ENCODE measurements around the gene PMAIP1. TPM values are rescaled to one million over a fixed set of nuclear protein-coding genes. Genes with fewer than 3 reads are reported as not detected.

PMAIP1 gene
- total and polyA plus RNA-seq, 7 donors, result 0.25 to 2.9 (median 0.89) TPM

- DNase-seq, result no peak
- Histone ChIP-seq H3K4me3 (no peak overlapping the region), H3K27me3 (ENCODE audit: insufficient read depth in 3 of 3, low read length in 2 of 3) (no peaks in the 10 kb centered on the region), H3K4me1 (no peaks in the 10 kb centered on the region), H3K36me3 (ENCODE audit: insufficient read depth in 1 of 2, low read depth in 1 of 2) (no peaks in the 10 kb centered on the region), H3K9me3 (no peaks in the 10 kb centered on the region), H3K27ac (no peak overlapping the region)
- TF ChIP-seq, protein P1, sequence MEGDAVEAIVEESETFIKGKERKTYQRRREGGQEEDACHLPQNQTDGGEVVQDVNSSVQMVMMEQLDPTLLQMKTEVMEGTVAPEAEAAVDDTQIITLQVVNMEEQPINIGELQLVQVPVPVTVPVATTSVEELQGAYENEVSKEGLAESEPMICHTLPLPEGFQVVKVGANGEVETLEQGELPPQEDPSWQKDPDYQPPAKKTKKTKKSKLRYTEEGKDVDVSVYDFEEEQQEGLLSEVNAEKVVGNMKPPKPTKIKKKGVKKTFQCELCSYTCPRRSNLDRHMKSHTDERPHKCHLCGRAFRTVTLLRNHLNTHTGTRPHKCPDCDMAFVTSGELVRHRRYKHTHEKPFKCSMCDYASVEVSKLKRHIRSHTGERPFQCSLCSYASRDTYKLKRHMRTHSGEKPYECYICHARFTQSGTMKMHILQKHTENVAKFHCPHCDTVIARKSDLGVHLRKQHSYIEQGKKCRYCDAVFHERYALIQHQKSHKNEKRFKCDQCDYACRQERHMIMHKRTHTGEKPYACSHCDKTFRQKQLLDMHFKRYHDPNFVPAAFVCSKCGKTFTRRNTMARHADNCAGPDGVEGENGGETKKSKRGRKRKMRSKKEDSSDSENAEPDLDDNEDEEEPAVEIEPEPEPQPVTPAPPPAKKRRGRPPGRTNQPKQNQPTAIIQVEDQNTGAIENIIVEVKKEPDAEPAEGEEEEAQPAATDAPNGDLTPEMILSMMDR (IDR thresholded peaks at IDR 0.05), result no peak
- intact Hi-C loops (cut with DNase I), result no loop called here
- no peak for ATAC-seq
- 62 to 85% (median 83%) methylated on average over 2 of the region's 2 CpGs for WGBS, 3 donors
Measured at GRCh38 chr18:59940068-59940467, 40.3 kb downstream of the PMAIP1 start.

DNA sequence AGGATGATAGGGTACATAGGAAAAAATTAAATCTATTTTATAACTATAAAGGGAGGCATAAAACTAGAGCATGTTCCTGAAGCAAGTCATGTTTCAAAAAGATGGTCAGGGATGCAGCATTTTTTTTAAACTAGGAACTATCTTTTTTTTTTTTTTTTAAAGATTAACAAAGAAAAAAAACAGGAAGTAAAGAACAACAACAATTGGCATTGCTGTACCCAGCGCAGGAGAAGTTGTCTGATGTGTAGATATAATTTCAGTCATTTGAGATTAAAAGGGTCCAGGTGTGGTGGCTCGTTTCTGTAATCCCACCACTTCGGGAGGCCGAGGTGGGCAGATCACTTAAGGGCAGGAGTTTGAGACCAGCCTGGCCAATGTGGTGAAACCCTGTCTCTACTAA lies 41.5 kb downstream of the PMAIP1 start:
- no peaks in the 10 kb centered on the region for H3K27me3 ChIP-seq (ENCODE audit: insufficient read depth in 3 of 3, low read length in 2 of 3)
- no peak for ATAC-seq
- H3K9me3 ChIP-seq, result no peaks in the 10 kb centered on the region
- no peaks in the 10 kb centered on the region for H3K36me3 ChIP-seq (ENCODE audit: insufficient read depth in 1 of 2, low read depth in 1 of 2)
- H3K27ac ChIP-seq, result no peak overlapping the region
- H3K4me3 ChIP-seq, result no peak overlapping the region
- intact Hi-C loops (cut with DNase I), result no loop called here
- no peak for DNase-seq
- no peaks in the 10 kb centered on the region for H3K4me1 ChIP-seq
- TF ChIP-seq, protein P1 (IDR thresholded peaks at IDR 0.05), result no peak
- 77 to 78% (median 77%) methylated on average over 4 of the region's 4 CpGs for WGBS, 3 donors

DNA sequence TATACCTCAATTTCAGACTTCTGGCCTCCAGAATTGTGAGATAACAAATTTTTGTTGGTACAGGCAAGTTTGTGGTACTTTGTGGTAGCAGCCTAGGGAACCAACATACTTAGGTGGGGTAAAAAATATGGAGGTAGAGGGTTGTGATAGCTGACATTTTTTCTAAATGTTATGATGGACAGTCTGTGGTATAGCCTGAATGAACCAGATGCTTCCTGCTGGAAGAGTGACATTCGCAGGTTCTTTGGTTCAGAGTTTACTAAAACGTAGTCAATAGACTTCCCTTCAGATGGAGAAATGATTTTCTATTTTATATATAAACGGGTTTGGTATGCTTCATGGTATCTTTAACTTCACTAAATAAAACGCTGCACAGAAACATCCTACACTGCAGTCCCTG lies 42.8 kb downstream of the PMAIP1 start:
- no peak overlapping the region for H3K27ac ChIP-seq
- intact Hi-C loops (cut with DNase I), result no loop called here
- no peak overlapping the region for H3K4me3 ChIP-seq
- no peak for ATAC-seq
- no peaks in the 10 kb centered on the region for H3K36me3 ChIP-seq (ENCODE audit: insufficient read depth in 1 of 2, low read depth in 1 of 2)
- no peaks in the 10 kb centered on the region for H3K27me3 ChIP-seq (ENCODE audit: insufficient read depth in 3 of 3, low read length in 2 of 3)
- no peak for DNase-seq
- H3K9me3 ChIP-seq, result no peaks in the 10 kb centered on the region
- no peaks in the 10 kb centered on the region for H3K4me1 ChIP-seq
- TF ChIP-seq, protein P1 (IDR thresholded peaks at IDR 0.05), result no peak
- WGBS, 3 donors, result 77 to 83% (median 81%) methylated on average over 4 of the region's 4 CpGs

- 84 to 97% (median 85%) methylated on average over 2 of the region's 2 CpGs for WGBS, 3 donors
- DNase-seq (no peak), ATAC-seq (no peak)
- no peak overlapping the region for H3K4me3 ChIP-seq
- H3K27me3 ChIP-seq (ENCODE audit: insufficient read depth in 3 of 3, low read length in 2 of 3), result no peaks in the 10 kb centered on the region
- H3K4me1 ChIP-seq, result no peaks in the 10 kb centered on the region
- TF ChIP-seq, protein P1 (IDR thresholded peaks at IDR 0.05), result no peak
- H3K27ac ChIP-seq, result no peak overlapping the region
- intact Hi-C loops (cut with DNase I), result no loop called here
- no peaks in the 10 kb centered on the region for H3K36me3 ChIP-seq (ENCODE audit: insufficient read depth in 1 of 2, low read depth in 1 of 2)
- H3K9me3 ChIP-seq, result no peaks in the 10 kb centered on the region
Measured at GRCh38 chr18:59945544-59945943, 45.7 kb downstream of the PMAIP1 start.

DNA sequence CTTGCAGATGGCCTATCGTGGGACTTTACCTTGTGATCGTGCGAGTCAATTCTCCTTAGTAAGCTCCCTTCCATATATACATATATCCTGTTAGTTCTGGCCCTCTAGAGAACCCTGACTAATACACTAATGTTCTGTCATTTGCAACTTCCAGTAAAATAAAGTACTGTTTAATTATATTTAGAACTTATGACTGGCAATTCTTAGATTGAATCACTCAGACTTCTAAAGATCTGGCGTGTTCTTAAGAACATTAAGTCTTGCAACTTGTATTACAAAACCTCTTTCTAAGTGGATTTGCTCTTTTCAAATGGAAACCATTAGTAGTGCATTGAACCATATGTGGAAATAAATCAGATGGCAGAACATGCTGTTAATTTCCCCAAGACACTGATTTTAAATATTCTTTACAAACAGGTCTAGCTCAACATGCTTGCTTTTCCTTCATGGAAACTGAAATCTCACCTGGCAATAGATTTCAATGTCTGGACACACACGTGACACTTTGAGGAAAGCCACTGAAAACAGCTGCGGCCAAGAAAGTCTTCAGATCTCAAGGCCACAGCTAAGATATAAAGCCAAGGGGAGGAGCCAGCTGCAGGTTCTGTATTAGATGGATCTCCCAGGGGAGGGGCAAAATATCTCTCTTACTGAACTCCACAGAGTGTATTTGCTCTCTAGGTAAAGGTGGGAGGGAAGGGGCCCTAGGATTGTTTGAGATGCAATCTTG lies 50.6 kb downstream of the PMAIP1 start:
- Histone ChIP-seq H3K27ac (no peak overlapping the region), H3K4me3 (no peak overlapping the region), H3K9me3 (no peaks in the 10 kb centered on the region), H3K4me1 (no peaks in the 10 kb centered on the region), H3K36me3 (ENCODE audit: insufficient read depth in 1 of 2, low read depth in 1 of 2) (no peaks in the 10 kb centered on the region), H3K27me3 (ENCODE audit: insufficient read depth in 3 of 3, low read length in 2 of 3) (no peaks in the 10 kb centered on the region)
- TF ChIP-seq, protein P1 (IDR thresholded peaks at IDR 0.05), result no peak
- intact Hi-C loops (cut with DNase I), result no loop called here
- WGBS, 3 donors, result 46 to 56% (median 53%) methylated on average over 6 of the region's 6 CpGs
- ATAC-seq, result no peak
- no peak for DNase-seq

Measured in psoas muscle (tissue), 8 donors.